Glomerular visceral epithelial cell (primary cell): Measurements from ENCODE around the gene FAM210A.
"Not testable (repeated sequence)": the region's sequence is repeated elsewhere in the genome, so short reads cannot be mapped to it uniquely, and the experiment has no call there.

Experiments
- DNase-seq: peaks from one replicate; pipeline ENCODE4 v3.0.0-alpha.2; 2016; ENCODE audit errors: extremely low spot score

FAM210A gene

GRCh38 chr18:13703899-13704298 lies 22.5 kb downstream of the FAM210A start:
- peak; percentile 7 for DNase-seq

DNA sequence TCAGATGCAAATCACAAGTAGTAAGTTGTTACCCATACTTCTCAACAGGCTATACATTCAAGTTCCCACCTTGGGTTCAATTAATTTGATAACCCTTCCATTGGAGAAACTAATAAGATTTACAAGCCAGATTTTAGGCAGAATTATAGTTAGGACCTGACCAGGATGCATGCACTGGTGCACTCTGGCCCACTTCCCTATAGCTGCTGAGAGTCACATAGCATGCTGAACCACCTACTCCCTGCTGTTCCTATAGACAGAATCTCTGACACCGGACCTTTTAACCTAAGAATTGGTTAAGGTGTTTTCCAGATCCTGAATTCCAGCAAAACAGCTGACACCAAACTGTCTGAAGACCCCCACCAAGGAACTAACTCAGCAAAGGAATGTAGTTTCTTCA lies 26.2 kb downstream of the FAM210A start:
- no peak for DNase-seq

DNA sequence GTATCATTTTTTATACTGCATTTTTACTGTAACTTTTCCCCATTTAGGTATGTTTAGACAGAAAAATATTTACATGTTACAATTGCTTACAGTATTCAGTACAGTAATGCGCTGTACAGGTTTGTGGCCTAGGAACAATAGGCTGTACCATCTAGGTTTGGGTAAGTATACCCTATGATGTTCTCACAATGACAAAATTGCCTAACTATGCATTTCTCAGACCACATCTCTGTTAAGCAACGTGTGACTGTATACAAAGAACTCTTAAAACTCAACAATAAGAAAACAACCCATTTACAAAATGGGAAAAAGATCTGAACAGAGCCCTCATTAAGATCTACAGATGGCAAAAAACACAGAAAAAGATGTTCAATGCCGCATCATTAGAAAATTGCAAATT lies 29.4 kb downstream of the FAM210A start:
- no peak for DNase-seq

- DNase-seq, result not testable (repeated sequence)
Observed at GRCh38 chr18:13695337-13695736, 31.0 kb downstream of the FAM210A start.

GRCh38 chr18:13690060-13690459 lies 36.3 kb downstream of the FAM210A start:
- not testable (repeated sequence) for DNase-seq

- DNase-seq, result no peak
Observed at GRCh38 chr18:13688191-13689136, 37.9 kb downstream of the FAM210A start.

DNA sequence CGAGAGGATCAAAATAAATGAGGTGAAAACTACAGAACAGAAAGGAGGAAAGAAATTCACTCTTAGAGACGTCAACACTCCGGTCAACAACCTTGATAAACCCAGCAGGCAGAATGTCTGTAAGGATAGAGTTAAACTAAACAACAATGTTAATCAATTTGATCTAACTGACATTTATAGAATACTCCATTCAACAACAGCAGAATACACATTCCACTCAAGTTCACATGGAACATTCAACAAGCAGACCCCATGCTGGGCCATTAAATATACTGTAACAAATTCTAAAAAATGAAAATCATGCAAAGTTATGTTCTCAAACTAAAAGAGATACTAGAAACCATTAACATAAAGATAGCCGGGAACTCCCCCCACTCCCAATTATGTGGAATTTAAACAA lies 41.8 kb downstream of the FAM210A start:
- no peak for DNase-seq

DNA sequence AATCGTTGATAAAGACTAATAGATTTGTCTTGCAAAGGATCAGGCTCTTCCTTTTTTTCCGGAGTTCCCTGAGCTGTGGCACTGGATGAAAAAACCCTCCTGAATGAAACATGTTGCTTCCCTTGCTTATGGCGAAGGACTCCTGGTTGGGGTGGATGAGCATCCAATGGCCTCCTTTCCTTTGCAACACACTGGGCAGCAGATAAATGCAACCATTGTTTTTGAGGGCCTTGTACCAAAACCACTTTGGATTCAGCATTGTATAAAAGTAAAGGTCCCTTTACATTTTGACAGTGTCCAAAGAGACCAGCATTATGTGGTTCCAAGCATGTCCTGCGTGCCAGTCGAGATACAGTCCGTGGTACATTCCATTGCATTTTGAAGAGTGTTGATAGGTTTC lies 44.7 kb downstream of the FAM210A start:
- DNase-seq, result no peak

DNA sequence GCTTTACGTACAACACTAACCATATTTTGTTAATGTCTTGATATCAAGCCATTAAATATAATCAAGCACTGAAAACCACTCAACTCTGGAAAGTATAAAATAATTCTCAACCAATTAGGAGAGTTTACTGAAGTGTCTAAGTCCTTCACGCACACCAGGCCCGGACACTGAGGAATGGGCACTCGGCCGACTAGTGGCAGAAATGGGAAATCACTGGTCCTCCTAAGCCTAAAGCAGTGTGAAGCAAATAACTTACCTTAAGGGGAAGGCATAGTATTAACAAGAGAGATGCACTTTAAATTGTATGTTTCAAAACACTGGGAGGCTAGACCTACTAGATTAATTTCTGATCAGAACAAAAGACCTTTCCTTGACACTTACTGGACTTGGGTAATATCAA lies 45.7 kb downstream of the FAM210A start:
- DNase-seq, result no peak

GRCh38 chr18:13677350-13677749 lies 49.0 kb downstream of the FAM210A start:
- not testable (repeated sequence) for DNase-seq

DNA sequence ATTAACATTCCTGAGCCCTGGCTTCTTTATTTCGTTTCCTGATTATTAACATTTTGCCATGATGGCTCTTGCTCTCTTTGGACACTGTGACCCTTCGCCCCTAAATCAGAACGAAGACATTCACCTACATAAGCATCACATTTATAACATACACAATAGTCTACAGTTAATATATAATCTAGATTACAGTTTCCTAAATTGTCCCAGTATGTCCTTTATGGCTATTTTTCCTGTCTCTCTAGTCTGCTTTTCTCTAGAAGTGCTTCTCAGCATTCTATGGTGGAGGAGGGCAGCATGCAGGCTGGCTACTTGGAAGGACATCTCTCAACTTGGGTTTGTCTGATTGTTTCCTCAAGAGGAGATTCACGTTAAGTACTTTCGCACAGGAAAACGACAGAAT lies 49.9 kb downstream of the FAM210A start:
- no peak for DNase-seq

DNA sequence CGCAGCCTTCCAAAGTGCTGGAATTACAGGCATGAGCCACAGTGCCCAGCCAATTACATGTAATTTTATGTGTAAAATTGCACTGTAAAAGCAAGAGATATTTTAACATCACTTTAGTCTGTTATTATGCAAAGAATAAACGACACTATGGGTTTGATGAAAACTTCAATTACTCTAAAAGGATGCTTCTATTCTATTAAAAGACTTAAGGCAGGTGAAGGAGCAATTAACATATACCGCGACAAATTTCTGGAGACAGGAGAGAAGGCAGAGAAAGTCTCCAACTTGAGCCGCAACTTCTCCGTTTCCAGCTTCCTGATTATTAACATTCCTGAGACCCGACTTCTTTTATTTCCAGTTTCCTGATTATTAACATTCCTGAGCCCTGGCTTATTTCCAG lies 53.7 kb downstream of the FAM210A start:
- no peak for DNase-seq

GRCh38 chr18:13661779-13662256 lies 64.5 kb downstream of the FAM210A start:
- DNase-seq, result no peak

DNA sequence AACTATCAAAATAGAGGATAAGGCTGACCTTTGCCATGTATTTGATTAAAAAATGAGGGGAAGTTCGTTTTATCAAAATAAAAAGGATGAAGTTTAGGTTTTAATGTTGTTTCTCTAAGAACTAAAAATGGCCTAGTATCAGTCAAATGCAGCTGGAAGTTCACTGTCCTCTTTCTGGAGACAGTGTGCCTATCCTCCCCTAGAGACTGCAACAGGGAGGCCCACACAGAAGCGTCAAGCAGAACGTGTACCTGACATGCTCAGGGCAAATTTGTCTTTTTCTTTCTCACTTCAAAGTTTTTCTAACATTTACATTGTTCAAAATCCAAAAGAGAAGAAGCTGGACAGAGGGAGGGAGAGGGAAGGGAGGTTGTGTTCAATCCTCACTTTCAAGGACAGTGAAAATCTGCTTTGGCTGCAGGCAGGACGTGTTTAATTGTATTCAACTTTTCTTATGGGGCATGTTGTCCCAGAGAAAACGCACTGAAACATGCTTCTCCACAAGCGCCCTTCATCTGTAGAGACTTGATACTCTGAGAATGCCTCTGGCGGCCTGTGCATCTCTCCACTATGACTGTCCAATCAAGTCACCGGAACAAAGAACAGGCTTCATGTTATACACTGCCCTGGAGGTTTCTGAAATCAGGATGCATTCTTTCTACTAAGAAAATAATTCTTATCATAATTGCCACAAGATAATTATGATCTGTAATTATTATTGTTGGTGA lies 65.1 kb downstream of the FAM210A start:
- DNase-seq, result no peak

DNA sequence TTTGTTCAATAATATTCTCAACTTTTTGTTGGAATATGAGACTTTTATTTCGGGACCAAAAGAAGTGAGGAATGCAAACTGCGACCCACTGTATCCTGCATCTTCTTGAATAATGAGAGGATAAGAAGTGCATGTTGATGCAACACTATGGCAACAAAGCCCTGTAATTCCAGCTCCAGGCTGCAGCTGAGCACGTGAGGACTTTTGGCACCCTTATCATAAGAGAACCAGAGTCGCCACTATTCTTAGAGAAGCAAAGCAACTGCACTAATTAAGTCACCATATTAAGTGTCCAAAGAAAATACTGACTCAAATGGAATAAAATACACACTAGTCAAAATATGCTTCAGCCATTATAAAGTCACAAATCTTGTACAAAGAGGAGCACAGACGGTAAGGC lies 65.8 kb downstream of the FAM210A start:
- DNase-seq, result no peak

DNA sequence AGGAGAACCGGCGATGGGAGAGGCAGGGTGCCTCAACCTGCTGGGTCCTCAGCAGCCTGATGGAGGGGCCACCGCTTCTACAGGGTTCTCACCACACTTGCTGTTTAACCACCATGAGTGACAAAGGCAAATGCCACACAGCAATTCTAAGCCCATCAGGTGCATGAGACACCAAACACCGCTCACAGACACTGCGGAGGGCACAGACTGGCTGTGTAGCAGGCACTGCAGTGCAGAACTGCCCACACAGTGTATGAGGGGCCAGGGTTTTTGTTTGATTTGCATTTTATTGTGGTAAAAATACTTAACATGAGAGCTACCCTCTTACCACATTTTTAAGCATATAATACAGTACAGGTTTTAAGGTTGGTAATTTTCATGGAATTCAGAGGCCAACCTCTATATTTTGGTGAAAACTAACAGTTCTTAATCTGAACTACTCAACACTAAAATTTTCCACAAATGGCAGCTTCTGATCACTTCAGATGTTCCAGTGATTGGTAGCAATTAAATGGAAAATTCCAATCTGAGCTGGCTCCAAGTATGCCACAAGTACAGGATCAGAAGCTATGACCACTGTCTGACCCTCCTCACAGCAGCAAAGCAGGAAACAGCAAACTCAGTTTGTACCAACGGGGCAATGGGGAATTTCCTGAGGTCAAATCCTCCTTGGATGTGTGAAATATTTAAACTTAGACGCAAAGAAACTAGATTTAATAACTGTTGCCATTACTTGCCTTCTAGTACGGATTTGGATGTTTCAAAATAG lies 67.7 kb downstream of the FAM210A start:
- no peak for DNase-seq

GRCh38 chr18:13657974-13658373 lies 68.4 kb downstream of the FAM210A start:
- DNase-seq, result no peak

- no peak for DNase-seq
Observed at GRCh38 chr18:13653746-13654433, 72.5 kb downstream of the FAM210A start.

DNA sequence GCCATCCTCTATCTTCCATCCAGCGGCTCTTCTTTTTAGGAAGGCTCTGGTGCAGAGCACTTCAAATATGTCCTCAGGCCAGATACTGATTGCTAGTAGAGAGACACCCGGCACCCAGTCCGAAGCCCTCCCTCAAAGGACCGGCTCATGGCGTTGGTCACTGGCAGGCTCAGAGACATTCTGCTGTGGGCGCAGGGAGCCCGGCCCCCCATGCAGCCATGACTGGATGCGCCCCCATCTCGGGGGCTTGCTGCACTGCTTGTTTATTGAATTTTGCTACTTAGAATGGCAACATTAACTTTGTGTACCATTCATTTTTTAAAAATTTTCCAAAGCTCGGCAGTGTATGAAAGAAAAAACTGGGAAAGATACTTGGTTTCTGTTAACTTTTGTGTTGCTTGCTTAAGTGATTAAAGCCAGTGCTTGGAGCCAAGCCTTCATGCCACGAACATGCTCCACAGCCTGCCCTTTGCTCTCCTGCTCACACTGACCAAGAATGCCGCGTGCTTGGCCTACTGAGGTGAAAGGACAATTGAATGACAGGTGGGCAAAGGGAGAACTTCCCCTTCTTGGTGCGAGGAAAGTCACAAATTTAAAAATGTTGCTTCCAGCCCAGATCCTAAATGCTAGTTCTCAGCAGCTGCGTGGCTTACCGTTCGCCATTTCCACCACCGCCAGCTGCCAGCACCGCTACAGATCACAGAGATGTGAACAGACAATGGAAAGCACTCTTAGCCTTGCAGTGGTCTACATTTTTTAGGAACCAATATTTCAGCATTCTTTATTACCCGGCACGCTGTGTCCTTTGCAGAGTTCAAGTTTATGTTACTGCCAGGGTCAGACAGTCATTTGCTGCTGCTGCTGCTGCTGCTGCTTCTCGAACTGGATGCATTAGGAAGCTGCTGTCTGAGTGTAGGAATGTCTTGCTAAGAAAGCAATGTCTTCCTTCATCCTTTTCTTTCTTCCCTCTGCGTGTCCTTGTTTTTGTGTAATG lies 76.7 kb downstream of the FAM210A start:
- DNase-seq, result no peak

DNA sequence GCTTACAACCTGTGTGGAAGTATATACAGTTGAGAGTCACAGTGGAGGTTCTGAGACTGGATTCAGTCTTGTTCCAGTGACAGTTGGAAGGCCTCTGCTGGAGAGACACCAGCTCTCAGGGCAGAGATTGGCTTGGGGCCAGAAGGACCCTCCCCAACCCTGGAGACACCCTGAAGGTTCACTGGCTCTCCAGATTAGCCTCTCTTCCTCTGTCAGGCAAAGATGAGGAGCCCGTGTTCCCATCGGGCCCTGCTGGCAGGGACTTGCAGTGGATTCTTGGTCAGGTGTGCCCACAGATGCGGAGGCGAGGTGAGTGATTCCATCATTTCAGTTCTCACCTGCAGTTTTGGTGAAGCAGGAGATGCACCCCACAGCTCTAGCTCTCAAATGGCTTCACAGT lies 78.6 kb downstream of the FAM210A start:
- DNase-seq, result no peak
